GM18873 (cell line): ENCODE results near the gene IL9.

Source experiments
- ATAC-seq: cut with Tn5 transposase; IDR thresholded peaks from one replicate; pipeline ENCODE4 v1.9.1; 2021; ENCODE audit warnings: mild to moderate bottlenecking, moderate library complexity, moderate number of reproducible peaks; ENCODE audit not compliant: unreplicated experiment, low FRiP score

The IL9 gene

GRCh38 chr5:135894276-135894675, 1.4 kb downstream of the IL9 start:
- ATAC-seq: no peak

GRCh38 chr5:135891791-135892190, 3.9 kb downstream of the IL9 start:
- no peak for ATAC-seq

GRCh38 chr5:135891268-135891667, 4.4 kb downstream of the IL9 start:
- ATAC-seq: no peak

- peak; percentile 70 for ATAC-seq
Measured at GRCh38 chr5:135890867-135891266, 4.8 kb downstream of the IL9 start.

- ATAC-seq: no peak
Measured at GRCh38 chr5:135890296-135890695, 5.3 kb downstream of the IL9 start.

DNA sequence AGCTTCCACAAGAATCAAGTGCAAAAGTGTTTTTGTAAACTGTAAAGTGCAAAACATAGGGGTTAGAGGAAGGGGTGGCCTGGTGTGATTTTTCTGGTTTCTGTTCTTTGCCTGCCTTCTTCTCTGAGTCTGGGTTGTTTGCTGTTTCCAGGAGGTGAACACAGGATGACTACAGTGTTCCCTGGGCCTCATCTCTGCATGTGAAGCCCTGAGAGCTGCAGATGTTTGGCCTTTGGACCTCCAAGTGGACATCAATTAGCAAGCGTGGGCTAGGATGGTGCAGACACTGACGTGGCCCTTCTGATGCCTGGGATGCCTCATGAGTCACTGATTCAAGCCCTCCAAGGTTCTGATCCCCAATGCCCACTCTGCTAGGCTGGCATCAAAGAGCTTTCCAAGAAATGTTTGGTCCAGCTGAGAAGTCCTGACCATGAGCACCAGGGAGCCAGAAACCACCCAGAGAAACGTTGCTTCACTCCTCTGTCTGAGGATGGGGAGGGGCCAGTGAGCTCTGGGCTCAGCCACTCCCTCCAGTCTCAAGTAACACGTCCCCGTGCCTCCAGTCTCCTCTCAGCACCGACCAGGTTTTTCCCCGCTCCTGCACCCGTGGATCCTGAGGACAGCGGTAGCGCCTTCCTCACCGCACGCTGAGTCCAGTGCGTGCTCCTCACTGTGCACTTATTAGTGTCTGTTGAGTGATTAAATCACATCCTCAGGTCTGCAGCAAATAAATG, 7.6 kb downstream of the IL9 start:
- ATAC-seq: no peak

DNA sequence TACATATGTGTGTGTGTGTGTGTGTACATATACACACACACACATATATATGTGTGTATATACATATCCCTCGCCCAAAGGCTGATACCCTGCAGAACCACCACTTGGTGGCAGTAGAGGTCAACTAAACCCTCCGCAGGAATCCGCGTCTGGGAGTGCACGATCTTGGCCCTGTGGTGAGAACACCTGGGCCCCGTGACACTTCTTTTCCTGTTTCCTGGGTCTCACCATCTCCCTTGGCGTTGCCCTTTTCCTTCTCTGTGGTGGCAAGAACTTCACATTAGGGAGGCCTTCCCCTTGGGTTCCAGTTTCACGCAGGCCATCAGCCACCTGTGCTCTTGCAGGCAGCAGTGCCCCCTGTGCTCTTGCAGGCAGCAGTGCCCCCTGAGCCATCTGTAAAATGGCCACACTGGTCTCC, 8.2 kb downstream of the IL9 start:
- ATAC-seq: peak; percentile 79

DNA sequence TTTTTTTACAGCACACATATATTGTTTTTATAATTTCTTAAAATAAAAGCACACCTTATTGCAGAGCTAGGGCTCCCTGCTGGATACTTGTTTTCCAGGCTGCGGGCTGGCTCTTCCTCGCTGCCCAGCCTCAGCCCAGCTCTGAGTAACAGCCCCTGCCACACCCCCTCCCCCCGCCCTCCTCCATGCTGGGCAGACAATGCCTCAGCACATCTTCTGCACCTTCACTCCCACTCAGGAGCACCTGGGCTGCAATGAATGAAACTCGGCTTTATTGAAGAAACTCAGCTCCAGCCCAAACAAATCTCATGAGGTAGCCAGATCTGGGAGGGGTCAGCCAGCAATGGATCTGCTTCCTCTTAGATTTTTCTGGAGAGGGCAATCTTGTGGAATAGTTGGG, 9.5 kb downstream of the IL9 start:
- no peak for ATAC-seq

DNA sequence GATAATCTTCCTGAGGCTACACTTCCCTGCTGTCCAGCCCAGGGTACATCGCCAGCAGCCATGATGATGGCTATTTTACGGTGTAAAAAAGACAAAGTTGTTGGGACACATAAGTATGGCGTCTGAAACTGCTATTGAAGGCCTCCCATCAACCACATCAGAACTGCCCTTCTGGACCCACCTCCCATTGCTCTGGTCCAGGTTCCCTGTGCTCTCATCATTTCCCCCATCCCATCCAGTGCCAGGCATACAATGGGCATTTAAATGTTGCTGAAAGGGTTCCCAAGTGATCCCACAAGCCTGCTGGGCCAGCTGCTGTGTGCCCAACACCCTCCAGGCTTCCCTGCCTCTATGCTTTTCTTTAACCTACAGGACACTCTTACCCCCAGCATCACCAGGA, 10.6 kb downstream of the IL9 start:
- ATAC-seq: no peak

- no peak for ATAC-seq
Measured at GRCh38 chr5:135883441-135883840, 12.2 kb downstream of the IL9 start.

DNA sequence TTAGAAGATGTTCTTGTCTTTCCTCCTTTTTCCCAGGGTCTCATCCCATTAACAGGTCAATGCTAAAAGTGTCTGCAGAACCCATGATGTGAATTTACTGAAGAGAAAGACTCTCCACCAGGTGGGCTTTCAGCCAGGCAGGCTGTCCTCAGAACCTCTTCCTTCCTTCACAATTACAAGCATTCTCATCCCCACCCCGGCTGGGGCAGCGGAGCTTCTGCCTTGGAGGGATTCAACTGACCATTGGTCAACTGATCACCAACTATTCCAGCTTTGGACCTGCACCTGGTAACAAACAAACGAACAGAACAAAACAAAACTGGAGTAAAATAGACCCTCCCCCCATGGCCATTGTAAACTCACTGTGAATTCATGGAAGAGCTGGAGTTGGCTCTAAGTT, 12.6 kb downstream of the IL9 start:
- no peak for ATAC-seq

DNA sequence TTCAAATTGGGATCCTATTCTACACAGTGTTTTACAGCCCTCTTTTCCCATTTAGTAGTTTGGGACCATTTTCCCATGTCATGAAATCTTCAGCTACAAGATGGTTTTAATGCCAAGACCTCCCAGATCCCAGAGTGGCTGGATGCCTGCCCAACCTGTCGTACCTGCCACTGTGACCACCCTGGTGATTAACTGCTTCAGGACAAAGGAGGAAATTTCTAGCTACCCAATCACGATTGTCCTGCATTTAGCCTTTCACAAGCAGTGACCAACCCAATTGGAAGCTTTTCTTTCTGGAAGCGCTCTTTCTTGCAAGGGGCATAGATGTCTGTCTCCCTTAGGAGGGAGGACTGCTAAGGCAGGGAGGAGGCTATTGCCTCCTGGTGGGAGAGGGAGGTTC, 13.8 kb downstream of the IL9 start:
- no peak for ATAC-seq

- ATAC-seq: no peak
Measured at GRCh38 chr5:135881244-135881643, 14.4 kb downstream of the IL9 start.

DNA sequence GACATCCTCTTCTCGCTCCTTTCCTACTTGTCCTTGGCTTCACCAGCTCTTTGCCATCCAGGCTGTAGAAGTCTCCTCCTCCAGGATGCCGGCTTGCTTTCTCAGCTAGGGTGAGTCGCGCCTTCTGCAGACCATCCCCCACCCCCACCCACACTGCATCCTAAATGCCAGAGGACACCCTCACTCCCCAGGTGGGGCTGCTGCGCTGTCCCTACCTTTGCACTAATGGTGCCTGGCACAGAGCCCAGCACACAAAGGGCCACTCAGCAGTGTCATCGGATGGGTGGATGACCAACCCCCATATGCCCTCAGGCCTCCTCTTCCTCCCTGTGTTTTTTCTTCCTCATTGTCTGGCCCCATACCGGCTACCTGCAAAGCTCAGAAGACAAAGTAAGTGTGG, 14.8 kb downstream of the IL9 start:
- ATAC-seq: no peak

DNA sequence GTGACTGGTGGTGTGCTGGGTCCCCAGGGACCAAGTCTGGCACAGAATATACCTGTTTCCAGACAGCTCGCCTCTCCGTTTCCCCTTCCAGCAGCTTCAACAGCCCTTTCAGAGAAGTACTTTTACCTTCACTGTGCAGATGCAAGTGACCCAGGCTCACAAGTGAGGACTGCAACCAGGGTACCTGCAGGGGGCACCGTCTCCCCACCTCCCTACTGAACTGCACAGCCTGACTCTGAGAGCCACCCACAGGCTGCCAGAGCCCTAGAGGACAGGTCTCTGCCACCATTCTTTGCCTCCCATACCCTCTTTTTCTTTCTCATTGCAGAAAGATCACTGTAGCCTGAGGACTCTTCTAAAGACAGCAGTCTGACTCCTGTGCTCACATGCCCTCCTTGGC, 15.4 kb downstream of the IL9 start:
- no peak for ATAC-seq

DNA sequence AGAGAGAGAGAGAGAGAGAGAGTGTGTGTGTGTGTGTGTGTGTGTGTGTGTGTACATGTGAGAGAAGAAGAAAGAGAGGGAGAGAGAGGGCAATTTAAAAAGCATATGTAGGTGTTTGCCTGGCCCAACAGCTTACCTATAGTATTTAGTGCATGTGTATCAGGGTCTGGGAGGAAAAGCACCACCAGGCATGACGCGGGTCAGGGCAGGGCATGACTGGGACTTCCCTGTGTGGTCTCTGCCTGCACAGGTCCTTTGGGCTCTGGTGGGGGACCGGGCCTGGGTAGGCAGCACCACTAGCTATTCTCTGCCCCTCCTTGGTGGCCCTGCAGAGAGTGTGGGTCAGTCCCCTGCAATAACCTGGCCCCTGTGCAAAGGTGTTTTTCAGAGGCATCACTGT, 16.1 kb downstream of the IL9 start:
- no peak for ATAC-seq

DNA sequence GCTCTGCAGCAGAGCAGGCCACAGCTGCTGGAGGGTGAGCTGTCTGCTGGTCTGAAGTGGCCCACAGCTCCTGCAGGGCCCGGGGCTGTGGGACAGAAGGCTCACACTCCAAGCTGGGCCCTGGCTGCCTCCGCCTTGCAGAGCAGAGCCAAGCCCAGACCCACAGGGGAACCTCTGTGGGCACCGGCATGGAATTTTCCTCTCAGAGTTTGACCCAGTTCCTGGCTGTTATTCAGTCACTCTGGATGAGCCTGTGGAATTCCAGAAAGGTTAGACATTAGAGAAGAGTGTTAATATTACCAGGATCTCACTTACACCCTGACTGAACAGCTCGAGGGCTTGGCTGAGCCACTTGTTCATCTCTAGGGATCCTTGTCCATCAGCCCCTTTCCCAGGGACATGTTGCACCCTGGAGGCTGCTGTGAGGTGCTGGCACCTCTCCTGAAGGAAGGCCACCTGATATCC, 17.5 kb downstream of the IL9 start:
- ATAC-seq: no peak

DNA sequence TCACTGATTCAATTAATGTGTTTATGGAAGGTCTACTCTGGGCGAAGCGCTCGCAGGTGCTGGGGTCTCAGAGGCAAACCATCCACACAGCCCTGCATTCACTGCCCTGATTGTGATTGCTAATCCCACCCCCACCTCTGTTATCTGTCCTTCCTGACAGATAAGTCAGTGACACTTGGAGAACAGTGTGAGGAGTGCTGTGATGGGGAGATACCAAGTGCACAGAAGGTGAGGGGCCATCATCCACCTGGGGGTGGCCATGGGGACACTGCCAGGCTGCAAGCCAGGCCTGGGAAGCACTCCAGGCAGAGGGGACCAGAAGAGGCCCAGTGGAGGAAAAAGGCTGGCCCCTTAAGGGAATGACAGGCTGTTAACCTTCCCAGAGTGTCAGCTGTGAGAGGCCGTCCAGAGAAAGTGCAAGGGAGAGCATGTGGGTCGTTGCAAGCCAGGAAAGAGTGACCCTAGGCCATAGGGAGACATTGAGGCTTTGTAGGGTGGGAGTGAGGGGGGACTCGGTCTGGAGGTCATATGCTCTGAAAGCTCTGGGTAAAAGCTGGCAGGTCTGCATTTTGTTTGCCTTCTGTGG, 18.0 kb downstream of the IL9 start:
- no peak for ATAC-seq

DNA sequence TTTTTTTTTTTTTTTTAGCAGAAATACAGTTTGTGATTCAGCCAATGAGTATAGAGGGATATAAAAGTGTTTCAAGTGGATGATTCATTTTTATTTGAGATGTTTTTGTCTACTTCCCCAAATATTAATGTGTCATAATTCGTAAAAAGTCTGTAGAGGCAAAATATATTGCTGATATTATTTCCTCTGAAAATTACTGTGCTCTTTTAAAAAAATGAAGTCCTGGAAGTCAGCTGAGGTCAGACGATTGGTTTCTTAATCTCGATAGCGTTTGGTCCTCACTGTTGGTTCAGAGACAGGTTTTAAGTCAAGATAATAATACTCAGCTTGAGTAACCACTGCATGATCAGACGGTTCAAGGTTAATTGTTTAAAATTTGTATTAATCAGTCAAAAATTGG, 19.5 kb downstream of the IL9 start:
- ATAC-seq: no peak

GRCh38 chr5:135875567-135875966, 20.1 kb downstream of the IL9 start:
- no peak for ATAC-seq

- no peak for ATAC-seq
Measured at GRCh38 chr5:135874461-135874860, 21.2 kb downstream of the IL9 start.

GRCh38 chr5:135873831-135874230, 21.8 kb downstream of the IL9 start:
- no peak for ATAC-seq
